Right renal pelvis (tissue), 4 donors: Measurements from ENCODE around the gene PKHD1. TPM values are rescaled to one million over a fixed set of nuclear protein-coding genes. Genes with fewer than 3 reads are reported as not detected.

Experiments
- DNase-seq, 4 donors: peaks; one replicate each; pipeline ENCODE4 v3.0.0-alpha.2; 2013; ENCODE audit warnings: low read depth in 4 of 4, low spot score in 3 of 4, missing footprints in 1 of 4
- polyA plus RNA-seq, 4 donors: library from polyadenylated mRNA; unstranded; fragments of 120-200 nt; gene quantifications; one replicate each; pipeline ENCODE4 v1.2.1, GENCODE V29; 2013; ENCODE audit not compliant: insufficient read length in 4 of 4

Gene PKHD1
- polyA plus RNA-seq, 4 donors: 19.6 to 24.9 (median 22.1) TPM

- DNase-seq: no peak
Observed at GRCh38 chr6:51817832-51818231, 269.6 kb downstream of the PKHD1 start.

GRCh38 chr6:51814418-51814817 is 273.0 kb downstream of the PKHD1 start:
- no peak for DNase-seq

- DNase-seq: no peak
Observed at GRCh38 chr6:51813904-51814303, 273.5 kb downstream of the PKHD1 start.

GRCh38 chr6:51812231-51812630 is 275.2 kb downstream of the PKHD1 start:
- DNase-seq: no peak

- no peak for DNase-seq
Observed at GRCh38 chr6:51805517-51805916, 281.9 kb downstream of the PKHD1 start.

- no peak for DNase-seq
Observed at GRCh38 chr6:51800603-51801002, 286.8 kb downstream of the PKHD1 start.

- no peak for DNase-seq
Observed at GRCh38 chr6:51793393-51793792, 294.0 kb downstream of the PKHD1 start.

GRCh38 chr6:51792273-51793030 is 295.0 kb downstream of the PKHD1 start:
- DNase-seq: no peak

- DNase-seq: no peak
Observed at GRCh38 chr6:51790946-51791345, 296.5 kb downstream of the PKHD1 start.

GRCh38 chr6:51788121-51788520 is 299.3 kb downstream of the PKHD1 start:
- no peak for DNase-seq

- no peak for DNase-seq
Observed at GRCh38 chr6:51778666-51779065, 308.7 kb downstream of the PKHD1 start.

- DNase-seq: no peak
Observed at GRCh38 chr6:51777618-51778017, 309.8 kb downstream of the PKHD1 start.

- no peak for DNase-seq
Observed at GRCh38 chr6:51775942-51776860, 311.2 kb downstream of the PKHD1 start.

- no peak for DNase-seq
Observed at GRCh38 chr6:51768087-51768486, 319.3 kb downstream of the PKHD1 start.

- no peak for DNase-seq
Observed at GRCh38 chr6:51765230-51765629, 322.2 kb downstream of the PKHD1 start.

GRCh38 chr6:51753635-51754034 is 333.8 kb downstream of the PKHD1 start:
- no peak for DNase-seq

GRCh38 chr6:51743999-51744398 is 343.4 kb downstream of the PKHD1 start:
- DNase-seq: no peak

- no peak for DNase-seq
Observed at GRCh38 chr6:51740658-51741057, 346.8 kb downstream of the PKHD1 start.

GRCh38 chr6:51738614-51739013 is 348.8 kb downstream of the PKHD1 start:
- DNase-seq: no peak

GRCh38 chr6:51737580-51738360 is 349.6 kb downstream of the PKHD1 start:
- no peak for DNase-seq

GRCh38 chr6:51725155-51725554 is 362.3 kb downstream of the PKHD1 start:
- DNase-seq: no peak
